Measurements from ENCODE around the gene DPP6.
"Not testable (repeated sequence)": the region's sequence is repeated elsewhere in the genome, so short reads cannot be mapped to it uniquely, and the experiment has no call there.

GRCh38 chr7:154012800-154013199 is 39.4 kb upstream of the DPP6 start:
- not testable (repeated sequence) for TF ChIP-seq EZH2 (IDR thresholded peaks at IDR 0.05; ENCODE audit: borderline replicate concordance, insufficient read depth, low read depth, low read length, poor library complexity, severe bottlenecking)
- TF ChIP-seq, protein P1, sequence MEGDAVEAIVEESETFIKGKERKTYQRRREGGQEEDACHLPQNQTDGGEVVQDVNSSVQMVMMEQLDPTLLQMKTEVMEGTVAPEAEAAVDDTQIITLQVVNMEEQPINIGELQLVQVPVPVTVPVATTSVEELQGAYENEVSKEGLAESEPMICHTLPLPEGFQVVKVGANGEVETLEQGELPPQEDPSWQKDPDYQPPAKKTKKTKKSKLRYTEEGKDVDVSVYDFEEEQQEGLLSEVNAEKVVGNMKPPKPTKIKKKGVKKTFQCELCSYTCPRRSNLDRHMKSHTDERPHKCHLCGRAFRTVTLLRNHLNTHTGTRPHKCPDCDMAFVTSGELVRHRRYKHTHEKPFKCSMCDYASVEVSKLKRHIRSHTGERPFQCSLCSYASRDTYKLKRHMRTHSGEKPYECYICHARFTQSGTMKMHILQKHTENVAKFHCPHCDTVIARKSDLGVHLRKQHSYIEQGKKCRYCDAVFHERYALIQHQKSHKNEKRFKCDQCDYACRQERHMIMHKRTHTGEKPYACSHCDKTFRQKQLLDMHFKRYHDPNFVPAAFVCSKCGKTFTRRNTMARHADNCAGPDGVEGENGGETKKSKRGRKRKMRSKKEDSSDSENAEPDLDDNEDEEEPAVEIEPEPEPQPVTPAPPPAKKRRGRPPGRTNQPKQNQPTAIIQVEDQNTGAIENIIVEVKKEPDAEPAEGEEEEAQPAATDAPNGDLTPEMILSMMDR (IDR thresholded peaks at IDR 0.05), result not testable (repeated sequence)

Data from B cell (primary cell).